ENCODE data around the gene INSYN2B.
"Not testable (repeated sequence)": the region's sequence is repeated elsewhere in the genome, so short reads cannot be mapped to it uniquely, and the experiment has no call there.

Gene INSYN2B

GRCh38 chr5:169856571-169856970 is 123.7 kb downstream of the INSYN2B start:
- no peak for DNase-seq (ENCODE audit: low read depth in 2 of 3, low spot score in 2 of 3)

GRCh38 chr5:169851321-169851850 is 128.9 kb downstream of the INSYN2B start:
- DNase-seq (ENCODE audit: low read depth in 2 of 3, low spot score in 2 of 3), result no peak

- no peak for DNase-seq (ENCODE audit: low read depth in 2 of 3, low spot score in 2 of 3)
Measured at GRCh38 chr5:169850409-169850808, 129.9 kb downstream of the INSYN2B start.

- no peak for DNase-seq (ENCODE audit: low read depth in 2 of 3, low spot score in 2 of 3)
Measured at GRCh38 chr5:169848792-169849191, 131.5 kb downstream of the INSYN2B start.

GRCh38 chr5:169848271-169848670 is 132.0 kb downstream of the INSYN2B start:
- DNase-seq (ENCODE audit: low read depth in 2 of 3, low spot score in 2 of 3), result no peak

- no peak for DNase-seq (ENCODE audit: low read depth in 2 of 3, low spot score in 2 of 3)
Measured at GRCh38 chr5:169847519-169847918, 132.8 kb downstream of the INSYN2B start.

- no peak for DNase-seq (ENCODE audit: low read depth in 2 of 3, low spot score in 2 of 3)
Measured at GRCh38 chr5:169842699-169843098, 137.6 kb downstream of the INSYN2B start.

- DNase-seq (ENCODE audit: low read depth in 2 of 3, low spot score in 2 of 3), result no peak
Measured at GRCh38 chr5:169840405-169840804, 139.9 kb downstream of the INSYN2B start.

- DNase-seq (ENCODE audit: low read depth in 2 of 3, low spot score in 2 of 3), result no peak
Measured at GRCh38 chr5:169838688-169839087, 141.6 kb downstream of the INSYN2B start.

GRCh38 chr5:169837686-169838085 is 142.6 kb downstream of the INSYN2B start:
- DNase-seq (ENCODE audit: low read depth in 2 of 3, low spot score in 2 of 3), result no peak

GRCh38 chr5:169836835-169837536 is 143.3 kb downstream of the INSYN2B start:
- no peak for DNase-seq (ENCODE audit: low read depth in 2 of 3, low spot score in 2 of 3)

GRCh38 chr5:169834540-169834939 is 145.8 kb downstream of the INSYN2B start:
- DNase-seq (ENCODE audit: low read depth in 2 of 3, low spot score in 2 of 3), result not testable (repeated sequence)

GRCh38 chr5:169833681-169834292 is 146.5 kb downstream of the INSYN2B start:
- DNase-seq (ENCODE audit: low read depth in 2 of 3, low spot score in 2 of 3), result not testable (repeated sequence)

GRCh38 chr5:169832845-169833244 is 147.4 kb downstream of the INSYN2B start:
- DNase-seq (ENCODE audit: low read depth in 2 of 3, low spot score in 2 of 3), result no peak

- no peak for DNase-seq (ENCODE audit: low read depth in 2 of 3, low spot score in 2 of 3)
Measured at GRCh38 chr5:169832304-169832703, 148.0 kb downstream of the INSYN2B start.

- no peak for DNase-seq (ENCODE audit: low read depth in 2 of 3, low spot score in 2 of 3)
Measured at GRCh38 chr5:169831331-169831730, 149.0 kb downstream of the INSYN2B start.

- no peak for DNase-seq (ENCODE audit: low read depth in 2 of 3, low spot score in 2 of 3)
Measured at GRCh38 chr5:169828385-169828784, 151.9 kb downstream of the INSYN2B start.

- no peak for DNase-seq (ENCODE audit: low read depth in 2 of 3, low spot score in 2 of 3)
Measured at GRCh38 chr5:169827769-169828168, 152.5 kb downstream of the INSYN2B start.

- DNase-seq (ENCODE audit: low read depth in 2 of 3, low spot score in 2 of 3), result no peak
Measured at GRCh38 chr5:169826618-169827017, 153.7 kb downstream of the INSYN2B start.

- no peak for DNase-seq (ENCODE audit: low read depth in 2 of 3, low spot score in 2 of 3)
Measured at GRCh38 chr5:169817031-169817430, 163.3 kb downstream of the INSYN2B start.

- DNase-seq (ENCODE audit: low read depth in 2 of 3, low spot score in 2 of 3), result no peak
Measured at GRCh38 chr5:169814522-169814921, 165.8 kb downstream of the INSYN2B start.

All from activated CD8-positive, alpha-beta memory T cell treated with anti-CD3 and anti-CD28 coated beads for 48 hours (primary cell).